GM04503 (cell line): ENCODE results near the gene RHEB.

Experiments used
- DNase-seq: peaks from one replicate; pipeline ENCODE4 v3.0.0-alpha.2; 2012; ENCODE audit warnings: low read depth

Gene RHEB

GRCh38 chr7:151431768-151432311, 87.9 kb downstream of the RHEB start:
- no peak for DNase-seq

- DNase-seq = no peak
Observed at GRCh38 chr7:151431281-151431767, 88.4 kb downstream of the RHEB start.

- DNase-seq = no peak
Observed at GRCh38 chr7:151430391-151431205, 89.1 kb downstream of the RHEB start.

- DNase-seq = no peak
Observed at GRCh38 chr7:151429560-151430331, 89.9 kb downstream of the RHEB start.

- no peak for DNase-seq
Observed at GRCh38 chr7:151429237-151429559, 90.5 kb downstream of the RHEB start.

- DNase-seq = peak; percentile 51
Observed at GRCh38 chr7:151428378-151429236, 91.1 kb downstream of the RHEB start.

GRCh38 chr7:151427705-151428377, 91.9 kb downstream of the RHEB start:
- no peak for DNase-seq

- DNase-seq = no peak
Observed at GRCh38 chr7:151426904-151427704, 92.6 kb downstream of the RHEB start.

- no peak for DNase-seq
Observed at GRCh38 chr7:151426441-151426903, 93.2 kb downstream of the RHEB start.

- no peak for DNase-seq
Observed at GRCh38 chr7:151425670-151426440, 93.8 kb downstream of the RHEB start.

GRCh38 chr7:151424799-151425198, 94.9 kb downstream of the RHEB start:
- DNase-seq = no peak

GRCh38 chr7:151423936-151424335, 95.8 kb downstream of the RHEB start:
- DNase-seq = no peak

- no peak for DNase-seq
Observed at GRCh38 chr7:151423226-151423625, 96.5 kb downstream of the RHEB start.

GRCh38 chr7:151422212-151422611, 97.5 kb downstream of the RHEB start:
- no peak for DNase-seq

GRCh38 chr7:151420144-151420543, 99.6 kb downstream of the RHEB start:
- no peak for DNase-seq

- no peak for DNase-seq
Observed at GRCh38 chr7:151416941-151417315, 102.8 kb downstream of the RHEB start.

GRCh38 chr7:151416112-151416940, 103.4 kb downstream of the RHEB start:
- no peak for DNase-seq
